Spleen (tissue), 7 donors: ENCODE data around the gene PTK7.

Source experiments
- POLR2A ChIP-seq, 3 donors: fragments of 450-650 bp; IDR thresholded peaks; one replicate each; pipeline ENCODE4 v1.5.1; 2017; ENCODE audit warnings: antibody characterized with exemption in 3 of 3, mild to moderate bottlenecking in 1 of 3
- POLR2AphosphoS5 ChIP-seq, 3 donors: sonication (generic); formaldehyde crosslinking; IDR thresholded peaks; one replicate each; pipeline ENCODE4 v1.5.1; 2017; ENCODE audit warnings: antibody characterized with exemption in 3 of 3
- TF ChIP-seq, protein P1 (sequence below), 11 experiments: fragments of 200-600 bp in 7 of 11; fragments of 450-650 bp in 4 of 11; sonication (generic) in 4 of 11; IDR thresholded peaks in 8 of 11; conservative IDR thresholded peaks in 3 of 11; 1 replicate in 7 of 11; 2 replicates in 4 of 11; pipeline versions ENCODE4 v1.4.0 to v1.8.0; 2016 to 2021; ENCODE audit warnings: antibody characterized with exemption in 11 of 11, inconsistent platforms in 4 of 11, mild to moderate bottlenecking in 1 of 11
- donor health status: DM: no; HTN: no; CAD: no; lungs with moderate emphysema.
- donor health status: DM: no; HTN: no; CAD: no.
- donor health status: DM: no; HTN: no; CAD: no.

DNA sequence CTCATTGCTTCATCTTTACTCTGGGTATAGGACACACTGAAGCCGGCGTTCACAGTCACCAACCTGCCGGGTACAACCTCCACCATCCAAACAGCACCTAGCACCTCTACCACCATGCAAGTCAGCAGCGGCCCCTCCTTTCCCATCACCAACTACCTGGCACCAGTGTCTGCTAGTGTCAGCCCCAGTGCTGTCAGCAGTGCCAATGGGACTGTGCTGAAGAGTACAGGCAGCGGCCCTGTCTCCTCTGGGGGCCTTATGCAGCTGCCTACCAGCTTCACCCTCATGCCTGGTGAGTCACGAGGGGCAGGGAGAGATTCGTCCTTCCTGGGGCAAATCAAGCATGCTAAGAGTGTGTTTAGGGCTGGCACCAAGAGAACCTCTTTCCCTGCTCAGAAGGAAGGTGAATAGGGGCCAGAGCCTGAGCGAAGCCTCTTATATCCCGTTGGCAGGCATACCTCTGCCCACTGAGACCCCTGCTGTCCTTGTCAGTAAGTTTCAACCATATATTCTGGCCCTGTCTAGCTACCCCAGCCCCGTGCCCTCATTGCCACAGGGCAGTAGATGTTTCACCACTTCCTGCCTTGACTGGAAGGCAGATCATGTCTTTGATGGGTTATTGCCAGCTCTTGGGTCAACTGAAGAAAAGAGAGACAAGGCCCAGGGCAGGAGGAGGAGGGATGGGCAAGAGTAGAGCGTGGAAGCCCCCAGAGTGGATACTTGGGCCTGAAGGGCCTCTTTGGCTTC lies 99.7 kb downstream of the PTK7 start:
- TF ChIP-seq, protein P1, sequence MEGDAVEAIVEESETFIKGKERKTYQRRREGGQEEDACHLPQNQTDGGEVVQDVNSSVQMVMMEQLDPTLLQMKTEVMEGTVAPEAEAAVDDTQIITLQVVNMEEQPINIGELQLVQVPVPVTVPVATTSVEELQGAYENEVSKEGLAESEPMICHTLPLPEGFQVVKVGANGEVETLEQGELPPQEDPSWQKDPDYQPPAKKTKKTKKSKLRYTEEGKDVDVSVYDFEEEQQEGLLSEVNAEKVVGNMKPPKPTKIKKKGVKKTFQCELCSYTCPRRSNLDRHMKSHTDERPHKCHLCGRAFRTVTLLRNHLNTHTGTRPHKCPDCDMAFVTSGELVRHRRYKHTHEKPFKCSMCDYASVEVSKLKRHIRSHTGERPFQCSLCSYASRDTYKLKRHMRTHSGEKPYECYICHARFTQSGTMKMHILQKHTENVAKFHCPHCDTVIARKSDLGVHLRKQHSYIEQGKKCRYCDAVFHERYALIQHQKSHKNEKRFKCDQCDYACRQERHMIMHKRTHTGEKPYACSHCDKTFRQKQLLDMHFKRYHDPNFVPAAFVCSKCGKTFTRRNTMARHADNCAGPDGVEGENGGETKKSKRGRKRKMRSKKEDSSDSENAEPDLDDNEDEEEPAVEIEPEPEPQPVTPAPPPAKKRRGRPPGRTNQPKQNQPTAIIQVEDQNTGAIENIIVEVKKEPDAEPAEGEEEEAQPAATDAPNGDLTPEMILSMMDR (IDR thresholded peaks at IDR 0.05 in 8 of 11, conservative IDR thresholded peaks at IDR 0.05 in 3 of 11) = no peak
- TF ChIP-seq POLR2AphosphoS5 (IDR thresholded peaks at IDR 0.05) = peak in 1 of 3 donors; percentile 49
- TF ChIP-seq POLR2A (IDR thresholded peaks at IDR 0.05) = no peak
